Left kidney (tissue), 8 donors: ENCODE results near the gene TBC1D8B. TPM values are rescaled to one million over a fixed set of nuclear protein-coding genes. Genes with fewer than 3 reads are reported as not detected.
"Not testable (repeated sequence)": the region's sequence is repeated elsewhere in the genome, so short reads cannot be mapped to it uniquely, and the experiment has no call there.

ENCODE experiments used
- DNase-seq: peaks from one replicate; pipeline ENCODE4 v3.0.0-alpha.2; 2013
- long read RNA-seq, 8 donors: transcript quantifications; one replicate each; lab custom pipeline, GENCODE V29; 2026
- polyA plus RNA-seq: library from polyadenylated mRNA; unstranded; fragments of 120-200 nt; gene quantifications from one replicate; pipeline ENCODE4 v1.2.1, GENCODE V29; 2013; ENCODE audit not compliant: insufficient read length

Gene TBC1D8B
- polyA plus RNA-seq = 6.9 TPM
- long read RNA-seq, donor 1 = 0 reads
- long read RNA-seq, donor 2, full-length matches to known transcripts = 2 of 2 reads
- long read RNA-seq, donor 2, partial matches to known transcripts = 0 of 2 reads
- long read RNA-seq, donor 2, other reads (novel, unspliced or antisense) = 0 of 2 reads
- long read RNA-seq, donor 3 = 0 reads
- long read RNA-seq, donor 4 = 0 reads
- long read RNA-seq, donor 5 = 0 reads
- long read RNA-seq, donor 6 = 0 reads
- long read RNA-seq, donor 7, partial matches to known transcripts = 0 of 1 reads
- long read RNA-seq, donor 7, other reads (novel, unspliced or antisense) = 0 of 1 reads
- long read RNA-seq, donor 8 = 0 reads

DNA sequence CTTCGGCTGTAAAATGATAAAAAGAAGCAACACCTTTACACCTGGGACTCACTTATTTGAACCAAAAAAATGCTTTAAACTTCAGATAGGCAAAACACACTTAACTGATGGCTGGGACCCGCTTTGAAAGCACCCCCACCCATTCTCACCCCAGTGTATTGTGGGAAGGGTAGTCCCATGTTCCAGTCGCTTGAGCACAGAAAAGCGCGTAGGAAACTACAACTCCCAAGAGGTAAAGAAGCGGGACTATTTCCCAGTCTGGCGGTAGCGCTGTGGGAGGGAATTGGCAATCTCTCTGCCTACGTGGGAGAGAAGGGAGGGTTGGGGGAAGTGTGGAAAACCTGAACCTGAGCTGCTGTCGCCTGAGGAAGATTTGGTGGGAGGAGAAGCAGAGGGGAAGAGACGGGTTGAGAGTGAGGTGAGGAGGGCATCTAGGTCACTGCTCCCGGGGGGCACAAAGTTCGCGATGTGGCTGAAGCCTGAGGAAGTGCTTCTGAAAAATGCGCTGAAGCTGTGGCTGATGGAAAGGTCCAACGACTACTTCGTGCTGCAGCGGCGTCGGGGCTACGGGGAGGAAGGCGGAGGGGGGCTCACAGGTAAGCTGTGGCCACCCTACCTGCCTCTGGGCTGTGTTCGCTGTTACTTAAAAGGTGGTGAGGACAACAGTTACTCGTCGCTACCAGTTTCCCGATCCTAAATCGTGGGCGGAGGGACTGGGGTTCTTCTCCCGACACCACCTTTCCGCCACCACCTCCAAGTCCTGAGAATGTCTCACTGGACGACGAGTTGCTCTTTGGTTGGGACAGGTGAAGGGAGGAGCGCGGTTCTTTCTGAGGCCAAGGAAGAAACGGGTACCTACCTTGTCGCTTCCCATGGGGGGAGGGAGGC, at the start of gene TBC1D8B:
Gene TBC1D8B (plus strand): TSS at position 286 of the 888 bp plus-strand sequence. CDS start 181 bp downstream, at position 467.
- peak; percentile 85 for DNase-seq

DNA sequence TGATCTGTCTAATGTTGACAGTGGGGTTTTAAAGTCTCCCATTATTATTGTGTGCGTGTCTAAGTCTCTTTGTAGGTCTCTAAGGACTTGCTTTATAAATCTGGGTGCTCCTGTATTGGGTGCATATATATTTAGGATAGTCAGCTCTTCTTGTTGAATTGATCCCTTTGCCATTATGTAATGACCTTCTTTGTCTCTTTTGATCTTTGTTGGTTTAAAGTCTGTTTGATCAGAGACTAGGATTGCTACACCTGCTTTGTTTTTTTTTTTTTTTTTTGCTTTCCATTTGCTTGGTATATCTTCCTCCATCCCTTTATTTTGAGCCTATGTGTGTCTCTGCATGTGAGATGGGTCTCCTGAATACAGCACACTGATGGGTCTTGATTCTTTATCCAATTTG, 33.2 kb upstream of the TBC1D8B start:
- not testable (repeated sequence) for DNase-seq

DNA sequence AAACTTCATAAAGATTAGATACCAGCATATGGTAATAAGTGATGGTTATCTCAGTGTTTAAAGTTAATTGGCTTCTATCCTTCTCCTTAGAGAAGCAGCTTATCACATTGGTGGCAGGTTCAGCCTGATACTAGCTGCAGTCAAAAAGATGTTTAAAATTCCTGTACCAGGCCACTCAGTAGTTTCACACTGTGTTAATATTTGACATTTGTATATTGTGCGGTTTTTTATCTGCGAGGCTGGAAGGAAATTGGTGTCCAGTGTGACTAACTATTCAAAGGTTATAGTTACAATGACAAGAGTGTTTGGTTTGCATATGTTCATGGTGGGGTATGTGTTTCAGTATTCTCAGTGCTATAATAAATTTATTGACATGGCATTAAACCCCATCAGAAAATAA, 27.5 kb upstream of the TBC1D8B start:
- DNase-seq = no peak

DNA sequence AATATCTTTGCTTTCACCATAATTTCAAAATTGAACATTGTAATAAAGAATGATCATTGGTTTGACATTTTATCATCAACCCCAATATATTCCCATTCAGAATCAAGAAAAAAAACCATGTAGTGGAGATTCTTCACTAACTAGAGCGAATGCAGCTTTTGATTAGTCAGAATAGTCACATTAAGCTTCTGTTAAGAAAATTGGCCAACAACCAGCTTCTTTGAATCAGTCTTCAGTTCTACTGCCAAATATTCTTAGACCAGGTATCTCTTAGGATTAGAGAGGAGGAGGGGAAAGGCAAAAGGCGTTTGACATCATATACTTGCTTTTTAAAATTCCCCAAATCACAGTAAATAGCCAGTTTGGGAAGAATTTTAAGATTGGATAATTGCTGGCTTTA, 22.2 kb upstream of the TBC1D8B start:
- no peak for DNase-seq

DNA sequence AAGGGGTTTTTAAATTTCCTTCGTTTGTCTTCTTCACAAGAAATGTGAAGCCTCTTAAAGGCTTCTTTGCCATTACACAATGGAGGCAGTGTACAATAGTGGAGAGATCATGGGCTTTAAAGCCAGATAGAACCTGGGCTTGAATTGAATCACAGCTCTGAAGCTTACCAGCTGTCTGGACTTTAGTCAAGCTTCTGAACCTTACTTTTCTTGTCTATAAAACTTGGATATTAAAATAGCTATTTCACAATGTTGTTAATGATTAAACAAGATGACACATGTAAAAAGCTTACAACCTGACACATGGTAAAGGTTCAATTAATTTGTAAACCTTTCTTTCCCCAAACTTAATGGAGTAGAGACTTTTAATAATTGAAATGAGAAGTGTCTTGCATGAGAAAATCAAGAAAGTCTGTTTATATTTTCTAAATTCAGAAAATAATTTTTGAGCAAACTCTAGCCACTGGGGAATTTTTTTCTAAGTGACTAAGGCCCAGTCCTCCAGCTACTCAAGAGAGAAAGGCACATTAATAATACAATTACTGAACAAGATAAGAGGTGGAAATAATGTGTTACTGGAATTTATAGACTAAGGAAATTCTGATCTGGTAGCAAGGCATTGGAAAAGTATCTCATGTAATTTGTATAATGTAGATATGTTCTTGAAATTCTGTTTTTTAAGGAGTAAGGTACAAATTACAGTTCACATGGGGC, 21.7 kb upstream of the TBC1D8B start:
- no peak for DNase-seq

DNA sequence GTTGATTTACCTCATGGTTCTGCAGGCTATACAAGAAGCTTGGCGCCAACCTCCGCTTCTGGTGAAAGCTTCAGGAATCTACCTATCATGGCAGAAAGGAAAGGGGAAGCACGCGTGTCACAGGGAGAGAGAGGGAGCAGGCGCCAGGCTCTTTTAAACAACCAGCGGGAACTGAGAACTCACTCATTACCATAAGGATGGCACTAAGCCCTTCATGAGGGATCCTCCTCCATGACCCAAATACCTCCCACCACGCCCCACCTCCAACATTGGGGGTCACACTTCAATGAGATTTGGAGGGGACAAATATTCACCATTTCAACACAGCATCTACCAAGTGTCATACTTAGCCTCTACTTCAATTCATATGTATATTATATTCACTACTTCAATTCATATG, 18.8 kb upstream of the TBC1D8B start:
- DNase-seq = no peak

DNA sequence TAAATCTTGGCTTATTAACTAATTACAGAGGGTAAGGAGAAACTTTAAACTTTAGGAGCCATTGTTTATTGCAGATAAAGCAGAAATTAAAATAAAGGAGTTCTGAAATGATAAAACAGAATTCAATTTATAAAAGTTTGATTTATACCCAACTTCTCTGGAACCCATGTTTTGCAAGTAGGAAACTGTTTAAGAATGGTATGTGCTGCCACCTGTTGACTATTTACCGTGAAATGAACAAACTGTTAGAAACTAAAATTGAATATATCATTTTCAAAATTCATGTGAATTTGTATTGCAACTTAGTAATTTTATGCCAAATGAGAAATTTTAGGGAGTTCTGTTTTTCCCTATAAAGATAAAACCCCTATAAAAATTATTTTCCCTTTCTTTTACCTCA, 11.0 kb upstream of the TBC1D8B start:
- DNase-seq = no peak

DNA sequence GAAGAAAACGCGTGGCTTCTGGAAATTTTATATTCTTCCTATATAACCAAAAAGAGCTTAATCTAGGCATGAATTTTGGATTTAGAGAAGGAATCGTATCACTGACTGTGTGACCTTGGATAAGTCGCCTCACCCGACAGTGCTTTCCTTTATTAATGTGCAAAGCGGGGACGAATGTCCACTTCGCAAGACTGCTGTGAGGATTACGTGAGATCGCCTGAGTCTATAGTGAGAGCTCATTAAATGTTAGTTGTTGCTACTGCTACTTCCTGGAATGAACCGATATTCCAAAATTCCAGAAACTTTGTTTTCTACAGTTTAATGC, 448 bp upstream of the TBC1D8B start:
- no peak for DNase-seq

DNA sequence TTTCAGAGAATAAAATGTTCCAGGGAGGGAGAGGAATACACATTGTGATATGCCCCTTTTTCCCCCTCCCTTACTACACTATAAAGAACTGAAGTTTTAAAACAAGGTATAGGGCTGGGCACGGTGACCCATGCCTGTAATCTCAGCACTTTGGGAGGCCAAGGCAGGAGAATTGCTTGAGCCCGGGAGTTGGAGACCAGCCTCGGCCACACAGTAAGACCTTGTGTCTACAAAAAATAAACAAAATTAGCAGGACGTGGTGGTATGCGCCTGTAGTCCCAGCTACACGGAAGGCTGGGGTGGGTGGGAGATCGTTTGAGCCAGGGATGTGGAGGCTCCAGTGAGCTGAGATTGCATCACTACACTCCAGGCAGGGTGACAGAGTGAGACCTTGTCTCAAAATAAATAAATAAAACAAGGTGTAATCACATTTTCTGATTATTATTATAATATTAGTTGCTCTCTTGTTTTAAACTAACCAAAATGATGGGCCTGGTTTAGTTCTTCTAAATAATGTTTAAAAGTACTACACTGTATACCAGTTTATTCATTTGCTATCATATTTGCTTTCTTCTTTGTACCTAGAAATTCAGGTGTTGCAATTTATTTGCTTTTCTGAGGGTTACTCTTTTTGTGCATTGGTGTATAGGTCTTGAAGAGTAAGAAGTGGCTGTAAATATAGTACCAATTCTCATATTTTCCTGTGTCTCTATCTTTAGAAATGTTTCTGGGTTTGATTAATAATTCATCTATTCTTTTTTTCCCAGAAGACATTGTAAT, 8.8 kb downstream of the TBC1D8B start:
- DNase-seq = no peak

DNA sequence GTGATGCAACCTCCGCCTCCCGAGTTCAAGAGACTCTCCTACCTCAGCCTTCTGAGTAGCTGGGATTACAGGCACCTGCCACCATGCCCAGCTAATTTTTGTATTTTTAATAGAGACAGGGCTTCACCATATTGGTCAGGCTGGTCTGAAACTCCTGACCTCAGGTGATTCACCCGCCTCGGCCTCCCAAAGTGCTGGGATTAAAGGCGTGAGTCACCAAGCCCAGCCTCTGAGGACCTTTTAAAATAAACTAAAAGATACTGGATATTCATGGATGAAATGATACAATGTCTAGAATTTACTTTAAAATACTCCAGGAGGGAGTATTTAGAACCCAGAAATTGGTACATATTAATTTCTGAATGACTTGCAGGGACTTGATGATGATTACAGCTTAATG, 10.5 kb downstream of the TBC1D8B start:
- DNase-seq = not testable (repeated sequence)

DNA sequence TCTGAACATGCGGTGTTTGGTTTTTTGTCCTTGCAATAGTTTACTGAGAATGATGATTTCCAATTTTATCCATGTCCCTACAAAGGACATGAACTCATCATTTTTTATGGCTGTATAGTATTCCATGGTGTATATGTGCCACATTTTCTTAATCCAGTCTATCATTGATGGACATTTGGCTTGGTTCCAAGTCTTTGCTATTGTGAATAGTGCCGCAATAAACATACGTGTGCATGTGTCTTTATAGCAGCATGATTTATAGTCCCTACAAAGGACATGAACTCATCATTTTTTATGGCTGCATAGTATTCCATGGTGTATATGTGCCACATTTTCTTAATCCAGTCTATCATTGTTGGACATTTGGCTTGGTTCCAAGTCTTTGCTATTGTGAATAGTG, 11.6 kb downstream of the TBC1D8B start:
- not testable (repeated sequence) for DNase-seq

DNA sequence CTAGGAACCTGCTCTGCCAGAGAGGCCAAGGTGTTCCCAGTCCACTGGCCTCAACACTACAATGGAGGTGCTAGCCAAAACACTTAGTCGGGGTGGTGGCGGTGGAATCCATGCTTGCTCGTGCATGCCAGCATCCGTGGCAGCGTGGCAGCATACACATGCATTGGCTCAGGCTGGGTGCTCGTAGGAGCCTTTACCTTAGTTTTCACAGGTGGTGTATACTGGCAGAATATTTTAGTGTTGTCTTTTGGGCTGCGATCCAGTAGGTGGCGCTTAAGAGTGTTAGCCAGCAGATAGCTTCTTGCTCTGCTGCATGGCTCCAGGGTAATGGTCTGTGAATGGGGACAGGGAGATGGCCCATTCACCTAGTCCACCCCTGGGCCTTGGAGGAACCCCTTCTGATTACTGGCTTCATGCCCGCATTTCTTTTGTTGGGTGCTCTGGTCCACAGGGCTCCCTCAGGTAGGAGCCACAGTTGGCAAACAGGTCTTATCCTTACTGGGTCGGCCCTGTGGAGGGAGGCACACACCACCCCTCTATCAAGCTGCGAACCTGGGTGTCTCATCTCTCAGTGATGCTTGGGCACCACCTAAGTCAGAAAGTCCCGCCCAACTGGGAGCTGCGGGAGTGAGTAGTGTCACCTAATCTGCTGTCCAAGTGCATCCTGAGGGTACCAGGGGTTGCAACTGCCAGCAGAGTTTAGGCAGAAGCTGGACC, 60.7 kb downstream of the TBC1D8B start:
- DNase-seq = peak; percentile 2

DNA sequence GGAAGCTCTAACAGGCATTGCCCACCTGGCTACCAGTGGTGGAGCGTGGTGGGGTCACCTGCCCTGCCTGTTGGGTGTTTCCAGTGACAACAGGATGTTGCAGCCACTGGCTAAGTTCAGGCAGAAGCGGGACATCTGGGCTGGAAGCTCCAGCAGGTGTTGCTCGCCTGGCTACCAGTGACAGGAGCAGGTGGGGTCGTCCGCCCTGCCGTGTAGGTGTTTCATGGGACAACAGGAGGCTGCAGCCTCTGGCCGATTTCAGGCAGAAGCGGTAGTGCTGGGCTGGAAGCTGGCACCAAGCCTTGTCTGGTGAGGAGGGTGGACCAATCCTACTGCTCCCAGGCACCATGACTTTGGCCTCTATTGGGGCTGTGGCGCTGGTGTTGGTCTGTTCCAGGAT, 61.2 kb downstream of the TBC1D8B start:
- DNase-seq = no peak

DNA sequence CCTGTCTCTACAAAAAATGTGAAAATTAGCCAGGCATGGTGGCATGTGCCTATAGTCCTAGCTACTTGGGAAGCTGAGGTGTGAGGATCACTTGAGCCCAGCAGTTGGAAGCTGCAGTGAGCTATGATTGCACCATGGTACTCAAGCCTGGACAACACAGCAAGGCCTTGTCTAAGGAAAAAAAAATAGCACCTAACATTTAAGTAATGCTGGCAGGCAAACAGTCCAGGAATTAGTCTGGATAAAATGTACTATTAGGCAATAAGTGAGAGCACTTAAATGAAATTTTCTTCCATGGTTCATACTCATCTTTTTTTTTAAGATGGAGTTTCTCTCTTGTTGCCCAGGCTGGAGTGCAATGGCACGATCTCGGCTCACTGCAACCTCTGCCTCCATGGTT, 70.3 kb downstream of the TBC1D8B start:
- not testable (repeated sequence) for DNase-seq

DNA sequence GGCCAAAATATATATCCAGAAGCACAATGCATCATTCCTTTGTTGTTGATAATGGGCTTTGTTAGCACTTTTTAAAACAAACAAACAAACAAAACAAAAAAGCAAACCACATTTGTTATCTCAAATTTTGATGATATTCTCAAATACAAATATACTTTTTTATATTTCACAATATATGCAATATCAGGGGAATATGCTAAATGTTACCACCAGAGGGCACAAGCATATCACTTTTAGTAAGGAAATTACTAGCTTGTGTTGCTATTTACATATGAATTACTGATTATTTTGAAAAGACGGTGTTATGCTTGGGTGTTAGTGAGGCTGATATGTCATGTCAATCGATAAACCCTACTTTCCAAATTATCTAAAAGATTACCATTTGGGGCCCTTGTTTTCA, 71.6 kb downstream of the TBC1D8B start:
- no peak for DNase-seq

DNA sequence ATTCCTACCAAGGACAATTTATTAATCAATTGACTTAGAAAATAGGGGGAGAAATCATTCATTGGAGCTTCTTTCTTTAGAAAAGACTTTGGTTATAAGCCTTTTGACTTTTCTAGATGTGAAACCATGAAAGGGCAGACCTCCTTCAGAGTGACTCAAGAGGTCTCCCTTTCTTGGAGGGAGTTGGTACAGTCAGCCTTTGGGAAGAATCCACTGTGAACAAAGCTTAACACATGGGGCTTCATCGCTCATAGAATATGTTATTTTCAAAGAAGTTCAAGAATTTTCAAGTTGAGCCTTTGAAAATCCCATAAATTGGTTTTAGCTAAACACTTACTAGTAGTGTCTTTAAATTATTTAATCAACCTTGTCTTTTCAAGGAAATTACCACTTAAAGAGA, 72.7 kb downstream of the TBC1D8B start:
- no peak for DNase-seq

DNA sequence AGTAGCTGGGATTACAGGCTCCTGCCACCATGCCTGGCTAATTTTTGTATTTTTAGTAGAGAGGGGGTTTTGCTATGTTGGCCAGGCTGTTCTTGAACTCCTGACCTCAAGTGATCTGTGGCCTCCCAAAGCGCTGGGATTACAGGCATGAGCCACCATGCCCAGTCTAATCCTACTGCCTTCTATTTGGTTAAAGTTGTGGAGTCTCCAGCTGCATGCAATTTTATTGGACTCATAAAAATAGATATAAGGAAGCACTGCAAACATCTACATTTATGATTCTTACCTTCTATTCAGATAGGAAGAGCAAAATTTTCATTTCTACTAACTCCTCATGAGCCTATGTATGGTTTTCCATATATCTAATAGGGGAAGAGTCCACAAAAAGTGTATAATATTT, 87.0 kb downstream of the TBC1D8B start:
- DNase-seq = no peak

DNA sequence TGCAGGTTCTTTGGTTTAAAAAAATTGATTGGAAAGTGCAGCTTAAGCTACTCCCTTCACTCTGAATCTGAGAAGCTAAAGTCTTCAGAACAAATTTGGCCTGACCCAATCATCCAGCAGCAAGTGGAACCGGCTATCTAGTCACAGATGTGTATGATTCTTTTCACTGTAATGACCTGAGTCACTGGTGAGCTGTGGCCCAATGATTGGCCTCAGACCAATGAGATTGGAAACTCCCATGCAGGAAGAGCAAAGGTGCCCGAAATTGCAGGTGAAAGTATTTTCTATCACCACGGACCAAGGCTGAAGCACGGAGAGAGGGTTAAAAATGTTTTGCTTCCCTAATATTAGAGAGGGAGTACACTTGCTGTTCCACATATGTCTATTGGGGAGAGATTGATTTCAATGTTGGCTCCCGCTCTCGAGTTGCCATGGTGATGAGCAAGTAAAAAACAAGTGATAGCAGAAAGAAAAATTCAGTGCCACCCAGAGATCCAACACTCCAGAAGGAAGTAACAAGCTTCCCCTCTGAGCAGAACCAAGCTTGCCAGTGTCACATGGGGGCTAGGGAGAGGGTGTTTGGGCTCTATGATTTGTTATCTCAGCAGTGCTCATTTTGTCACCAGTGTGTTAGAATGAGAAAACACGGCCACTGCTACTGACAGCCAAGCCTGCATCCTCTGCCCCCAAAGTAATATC, 89.4 kb downstream of the TBC1D8B start:
- DNase-seq = no peak

DNA sequence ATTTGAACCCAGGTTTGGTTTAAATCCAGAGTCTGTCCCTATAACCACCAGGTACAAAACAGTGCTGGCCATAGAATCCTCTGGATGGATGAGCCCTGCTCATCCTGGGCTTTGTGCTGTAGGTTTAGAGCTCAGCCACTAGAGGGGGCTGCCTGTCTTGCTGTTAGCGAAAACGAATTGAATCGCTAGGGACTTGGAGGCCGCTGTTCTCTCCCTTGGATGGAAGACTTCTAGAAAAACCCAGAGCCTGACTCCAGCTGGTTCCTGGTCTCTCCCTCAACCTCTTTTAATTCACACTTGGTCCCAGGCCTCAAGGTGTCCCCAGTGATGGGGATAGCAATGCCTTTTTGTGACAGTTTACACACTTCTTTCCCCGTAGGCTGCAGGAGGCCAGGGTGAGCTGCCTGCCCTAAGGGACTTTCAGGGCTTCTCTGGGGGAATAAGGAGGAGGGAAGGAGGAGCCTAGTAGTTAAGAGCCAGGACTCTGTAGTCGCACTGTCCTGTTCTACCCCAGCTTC, 92.0 kb downstream of the TBC1D8B start:
- DNase-seq = peak; percentile 57

DNA sequence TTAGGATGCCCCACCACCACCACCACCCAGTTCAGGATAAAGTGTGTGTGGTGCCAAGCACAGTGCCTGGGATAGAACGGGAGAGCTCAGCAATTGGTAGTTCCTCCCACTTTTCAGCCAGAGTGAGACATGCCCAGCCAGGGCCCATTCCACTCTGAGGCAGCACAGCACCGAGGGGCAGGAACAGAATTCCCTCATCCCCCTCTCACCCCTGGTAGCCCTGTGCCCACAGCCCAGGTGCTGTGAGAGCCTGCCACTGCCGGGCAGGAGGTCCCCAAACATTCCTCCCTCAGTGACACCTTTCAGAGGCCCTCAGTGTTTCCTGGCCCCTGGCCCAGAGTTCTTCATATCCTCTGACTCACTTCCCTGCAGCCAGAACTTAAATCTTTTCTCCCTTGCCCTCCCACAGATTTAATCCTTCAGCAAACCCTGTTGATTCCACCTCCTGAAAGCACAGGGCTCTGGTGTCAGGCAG, 92.5 kb downstream of the TBC1D8B start:
- no peak for DNase-seq
